Muscle layer of duodenum (tissue), 2 donors: ENCODE measurements around the gene ZNF579.

Experiments used
- H3K27ac ChIP-seq: one replicate; pipeline ENCODE4 v1.7.0; 2013; ENCODE audit warnings: mild to moderate bottlenecking, low read length
- H3K27me3 ChIP-seq: one replicate; pipeline ENCODE4 v1.7.0; 2013; ENCODE audit warnings: low read depth, mild to moderate bottlenecking, control low read depth, low read length
- H3K36me3 ChIP-seq, 2 donors: one replicate each; pipeline ENCODE4 v1.7.0; 2013; ENCODE audit warnings: low read length in 2 of 2, control low read depth in 1 of 2, mild to moderate bottlenecking in 1 of 2; ENCODE audit not compliant: insufficient read depth in 2 of 2, control insufficient read depth in 1 of 2
- H3K4me1 ChIP-seq, 2 donors: one replicate each; pipeline ENCODE4 v1.7.0; 2013; ENCODE audit warnings: low read length in 2 of 2, mild to moderate bottlenecking in 2 of 2, control low read depth in 1 of 2, moderate library complexity in 1 of 2; ENCODE audit not compliant: insufficient read depth in 2 of 2, control insufficient read depth in 1 of 2
- H3K4me3 ChIP-seq, 2 donors: one replicate each; pipeline ENCODE4 v1.7.0; 2013; ENCODE audit warnings: low read length in 2 of 2, low read depth in 1 of 2, mild to moderate bottlenecking in 1 of 2
- H3K9me3 ChIP-seq, 2 donors: one replicate each; pipeline ENCODE4 v1.7.0; 2013; ENCODE audit warnings: low read length in 2 of 2, control low read depth in 1 of 2, mild to moderate bottlenecking in 1 of 2; ENCODE audit not compliant: control insufficient read depth in 1 of 2
- donor health status: healthy.

ZNF579 gene

DNA sequence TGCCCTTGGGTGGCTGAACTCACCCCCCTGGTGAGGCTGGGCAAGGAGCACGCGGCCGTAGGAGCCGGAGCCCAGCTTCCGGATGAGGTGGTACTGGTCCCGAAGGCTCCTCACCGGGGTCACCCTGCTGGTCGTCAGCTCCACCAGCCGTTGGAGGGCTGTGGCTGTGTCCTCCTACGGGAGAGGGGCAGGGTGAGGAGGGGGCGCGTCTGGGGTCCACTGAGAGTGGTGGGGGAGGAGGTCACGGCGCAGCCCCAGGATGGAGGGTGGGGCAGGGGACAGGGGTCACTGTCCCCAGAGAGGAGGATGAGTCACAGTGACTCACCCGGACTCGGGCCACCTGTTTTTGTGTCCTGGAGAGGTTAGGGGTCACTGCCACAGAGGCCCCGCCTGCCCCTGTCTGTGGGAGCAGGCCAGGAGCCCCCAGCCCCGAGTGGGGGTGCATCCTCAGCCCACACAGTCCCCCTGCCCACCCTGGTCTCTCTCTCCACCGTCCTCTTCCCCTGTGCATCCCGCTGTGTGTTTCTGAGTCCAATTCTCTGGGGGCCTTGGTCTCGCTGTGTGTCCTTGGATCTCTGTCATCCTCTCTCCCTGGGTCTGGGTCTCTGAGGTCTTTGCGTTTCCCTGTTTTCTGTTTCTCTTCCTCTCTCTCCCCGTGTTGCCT is 35.7 kb downstream of the ZNF579 start:
- Histone ChIP-seq H3K9me3 (no peaks in the 10 kb centered on the region), H3K4me1 (peaks cover 0 to 13% of the 10 kb centered on the region in 2 donors), H3K27me3 (peaks cover 3% of the 10 kb centered on the region), H3K4me3 (no peak overlapping the region), H3K27ac (no peak overlapping the region), H3K36me3 (no peaks in the 10 kb centered on the region)

DNA sequence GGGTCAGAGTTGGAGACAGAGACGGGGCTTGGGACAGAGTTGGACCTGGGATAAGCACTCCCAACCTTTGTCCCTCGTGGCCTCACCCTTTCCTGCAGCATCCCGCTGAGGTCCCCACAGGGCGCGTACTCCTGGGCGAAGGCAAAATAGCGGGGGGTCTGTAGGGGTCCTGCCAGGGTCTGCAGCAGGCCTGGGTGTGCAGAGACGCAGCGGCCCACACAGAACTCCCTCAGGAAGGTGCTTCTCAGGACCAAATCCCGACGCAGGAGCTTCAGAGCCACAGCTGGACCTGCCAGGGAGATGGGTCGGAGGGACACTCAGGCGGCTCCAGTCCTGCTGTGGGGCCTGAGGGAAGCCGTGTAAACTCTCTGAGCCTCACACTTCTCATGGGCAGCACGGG is 36.6 kb downstream of the ZNF579 start:
- Histone ChIP-seq H3K27ac (no peak overlapping the region), H3K9me3 (no peaks in the 10 kb centered on the region), H3K36me3 (no peaks in the 10 kb centered on the region), H3K27me3 (no peaks in the 10 kb centered on the region), H3K4me3 (no peak overlapping the region), H3K4me1 (peaks cover 0 to 13% of the 10 kb centered on the region in 2 donors)

DNA sequence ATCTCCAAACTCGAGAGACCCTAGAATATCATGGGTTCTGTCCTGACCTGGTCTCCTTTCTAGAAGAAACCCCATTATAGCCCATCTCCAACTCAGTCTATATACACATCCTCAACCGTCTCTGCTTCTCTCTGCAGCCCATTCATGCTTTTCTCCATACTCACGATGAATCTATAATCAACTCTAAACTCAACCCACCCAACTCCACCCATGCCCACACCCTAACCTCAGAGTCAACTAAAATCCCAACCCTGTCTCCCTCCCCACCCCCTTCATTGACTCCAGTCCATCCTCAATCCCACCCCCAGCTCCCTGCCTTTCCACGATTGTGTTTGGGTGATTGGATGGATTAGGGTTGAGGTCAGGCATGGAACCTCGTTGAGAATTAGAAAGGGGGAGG is 37.1 kb downstream of the ZNF579 start:
- Histone ChIP-seq H3K4me1 (peaks cover 0 to 13% of the 10 kb centered on the region in 2 donors), H3K4me3 (no peak overlapping the region), H3K9me3 (no peaks in the 10 kb centered on the region), H3K27ac (no peak overlapping the region), H3K36me3 (no peaks in the 10 kb centered on the region), H3K27me3 (no peaks in the 10 kb centered on the region)

DNA sequence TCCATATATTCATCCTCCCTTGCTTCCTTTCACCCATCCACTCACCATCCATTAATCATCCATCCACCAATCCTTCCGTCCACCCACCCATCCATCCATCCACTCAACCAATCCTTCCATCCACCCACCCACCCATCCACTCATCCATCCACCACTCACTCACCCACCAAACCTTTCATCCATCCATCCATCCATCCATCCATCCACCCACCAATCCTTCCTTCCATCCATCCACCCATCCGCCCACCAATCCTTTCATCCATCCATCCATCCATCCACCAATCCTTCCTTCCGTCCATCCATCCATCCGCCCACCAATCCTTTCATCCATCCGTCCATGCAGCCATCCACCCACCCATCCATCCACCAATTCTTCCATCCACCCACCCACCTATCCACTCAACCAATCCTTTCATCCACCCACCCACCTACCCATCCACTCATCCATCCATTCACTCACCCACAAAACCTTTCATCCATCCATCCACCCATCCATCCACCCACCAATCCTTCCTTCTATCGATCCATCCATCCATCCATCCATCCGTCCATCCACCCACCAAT is 38.3 kb downstream of the ZNF579 start:
- H3K36me3 ChIP-seq = no peaks in the 10 kb centered on the region
- H3K9me3 ChIP-seq = no peaks in the 10 kb centered on the region
- no peak overlapping the region for H3K27ac ChIP-seq
- H3K27me3 ChIP-seq = no peaks in the 10 kb centered on the region
- peaks cover 0 to 13% of the 10 kb centered on the region in 2 donors for H3K4me1 ChIP-seq
- no peak overlapping the region for H3K4me3 ChIP-seq

DNA sequence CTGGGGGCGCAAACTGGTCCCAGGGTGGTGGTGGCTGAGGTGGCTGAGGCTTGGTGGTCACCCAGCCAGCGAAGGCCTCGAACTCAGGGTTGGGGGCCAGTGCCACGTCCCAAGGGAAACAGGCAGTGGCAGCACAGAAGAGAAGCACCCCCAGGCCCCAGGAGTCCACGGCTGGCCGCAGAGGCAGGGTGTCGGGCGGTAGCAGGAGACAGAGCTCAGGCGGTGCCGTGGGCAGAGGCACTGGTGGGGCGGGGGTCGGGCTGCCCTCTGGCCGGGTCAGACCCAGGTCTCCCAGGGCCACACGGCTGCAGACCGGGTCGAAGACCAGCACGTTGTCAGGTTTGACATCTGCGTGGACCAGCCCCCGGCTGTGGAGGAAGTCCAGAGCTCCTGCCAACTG is 39.6 kb downstream of the ZNF579 start:
- no peak overlapping the region for H3K4me3 ChIP-seq
- H3K27ac ChIP-seq = no peak overlapping the region
- H3K36me3 ChIP-seq = no peaks in the 10 kb centered on the region
- H3K27me3 ChIP-seq = no peaks in the 10 kb centered on the region
- H3K4me1 ChIP-seq = peaks cover 0 to 8% of the 10 kb centered on the region in 2 donors
- H3K9me3 ChIP-seq = no peaks in the 10 kb centered on the region

DNA sequence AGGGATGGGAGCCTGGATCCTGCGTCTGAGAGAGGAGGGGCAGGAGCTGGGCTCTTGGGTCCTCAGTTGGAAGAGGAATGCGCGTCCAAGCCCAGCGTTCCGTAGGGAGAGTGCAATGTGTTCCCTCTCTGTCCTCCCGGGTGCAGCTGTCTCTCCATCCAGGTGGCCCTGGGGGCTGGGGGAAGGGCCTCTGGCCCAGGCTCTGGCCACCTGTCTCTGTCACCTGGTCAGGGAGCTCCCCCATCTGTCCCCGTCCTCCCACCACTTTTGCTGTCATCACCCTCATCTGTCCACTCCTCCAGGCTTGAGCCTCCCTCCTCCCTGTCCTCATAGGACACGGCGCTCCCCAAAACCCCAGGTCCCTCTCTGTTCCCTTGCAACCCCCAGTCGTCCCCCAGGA is 40.0 kb downstream of the ZNF579 start:
- H3K4me3 ChIP-seq = no peak overlapping the region
- H3K4me1 ChIP-seq = peaks cover 0 to 4% of the 10 kb centered on the region in 2 donors
- H3K27ac ChIP-seq = no peak overlapping the region
- no peaks in the 10 kb centered on the region for H3K36me3 ChIP-seq
- no peaks in the 10 kb centered on the region for H3K9me3 ChIP-seq
- H3K27me3 ChIP-seq = no peaks in the 10 kb centered on the region

DNA sequence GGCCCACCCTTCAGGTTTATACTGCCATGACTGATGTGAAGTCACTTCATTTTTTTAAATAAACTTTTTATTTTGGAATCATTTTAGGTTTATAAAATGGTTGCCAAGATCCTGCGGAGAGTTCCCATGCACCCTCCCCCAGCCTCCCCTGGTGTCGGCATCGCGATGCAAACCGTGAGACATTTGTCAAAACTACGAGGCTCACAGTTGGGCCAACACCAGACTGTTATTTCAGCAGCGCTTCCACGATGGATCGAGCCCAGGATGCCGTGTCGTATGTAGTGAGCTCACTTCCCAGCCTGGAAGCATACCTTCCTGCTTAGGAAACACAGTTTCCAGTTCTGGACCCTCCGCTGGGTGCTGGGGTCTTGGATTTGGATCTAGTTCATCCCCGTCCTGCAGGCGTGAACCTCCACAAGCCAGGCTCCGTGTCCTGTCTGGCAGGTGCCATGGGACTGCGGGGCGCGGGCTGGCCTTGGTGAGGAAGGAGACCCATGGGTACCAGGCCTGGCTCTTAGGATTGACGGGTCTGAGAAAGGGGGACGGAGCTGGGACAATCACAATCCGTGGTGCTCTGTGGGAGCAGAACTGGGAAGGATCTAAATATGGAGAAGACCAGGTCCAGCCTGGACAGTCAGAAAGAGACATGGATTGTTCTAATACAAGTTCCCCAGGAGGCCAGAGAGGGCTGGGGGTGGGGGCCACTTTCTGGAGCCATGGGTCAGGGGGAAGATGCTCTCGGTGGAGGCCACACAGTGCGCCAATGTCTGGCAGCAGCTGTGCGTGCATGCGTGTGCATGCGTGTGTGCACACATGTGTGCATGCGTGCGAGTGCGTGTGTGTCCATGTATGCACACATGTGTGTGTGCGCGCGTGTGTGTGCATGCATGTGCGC is 41.3 kb downstream of the ZNF579 start:
- Histone ChIP-seq H3K36me3 (no peaks in the 10 kb centered on the region), H3K27me3 (no peaks in the 10 kb centered on the region), H3K9me3 (no peaks in the 10 kb centered on the region), H3K4me1 (no peaks in the 10 kb centered on the region), H3K27ac (no peak overlapping the region), H3K4me3 (no peak overlapping the region)

DNA sequence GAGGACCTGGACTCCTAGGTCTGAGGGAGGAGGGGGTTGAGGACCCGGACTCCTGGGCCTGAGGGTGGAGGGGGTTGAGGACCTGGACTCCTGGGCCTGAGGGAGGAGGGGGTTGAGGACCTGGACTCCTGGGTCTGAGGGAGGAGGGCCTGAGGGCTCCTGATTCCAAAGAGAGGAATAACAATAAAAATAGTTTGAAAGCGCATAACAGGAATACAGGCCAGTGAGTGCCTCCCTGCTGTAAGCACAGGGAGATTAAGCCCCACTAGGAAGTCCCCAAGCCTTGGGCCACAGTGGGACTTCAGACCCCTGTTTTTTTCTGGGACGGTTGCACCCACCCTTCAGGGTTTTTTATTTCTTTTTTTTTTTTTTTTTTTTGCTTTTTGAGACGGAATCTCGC is 42.5 kb downstream of the ZNF579 start:
- no peaks in the 10 kb centered on the region for H3K27me3 ChIP-seq
- no peak overlapping the region for H3K27ac ChIP-seq
- no peaks in the 10 kb centered on the region for H3K4me1 ChIP-seq
- no peaks in the 10 kb centered on the region for H3K9me3 ChIP-seq
- no peak overlapping the region for H3K4me3 ChIP-seq
- H3K36me3 ChIP-seq = no peaks in the 10 kb centered on the region

DNA sequence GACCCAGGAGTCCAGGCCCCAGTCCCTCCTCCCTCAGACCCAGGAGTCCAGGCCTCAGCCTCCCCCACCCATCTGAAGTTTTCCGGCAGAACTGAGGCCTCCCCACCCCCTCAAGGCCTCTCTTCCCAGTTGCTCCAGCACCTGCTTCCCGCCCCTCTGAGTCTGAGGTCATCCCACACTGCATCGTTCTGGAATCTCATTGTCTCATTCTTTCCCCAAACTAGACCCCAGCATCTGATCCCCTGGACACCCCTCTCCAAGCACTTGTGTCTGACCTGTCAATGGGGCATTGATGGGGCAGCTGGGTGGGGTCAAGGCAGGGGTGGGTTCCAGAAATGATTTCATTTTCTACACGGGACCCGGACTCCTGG is 42.9 kb downstream of the ZNF579 start:
- no peak overlapping the region for H3K4me3 ChIP-seq
- no peaks in the 10 kb centered on the region for H3K36me3 ChIP-seq
- H3K4me1 ChIP-seq = no peaks in the 10 kb centered on the region
- H3K9me3 ChIP-seq = no peaks in the 10 kb centered on the region
- no peaks in the 10 kb centered on the region for H3K27me3 ChIP-seq
- H3K27ac ChIP-seq = no peak overlapping the region

DNA sequence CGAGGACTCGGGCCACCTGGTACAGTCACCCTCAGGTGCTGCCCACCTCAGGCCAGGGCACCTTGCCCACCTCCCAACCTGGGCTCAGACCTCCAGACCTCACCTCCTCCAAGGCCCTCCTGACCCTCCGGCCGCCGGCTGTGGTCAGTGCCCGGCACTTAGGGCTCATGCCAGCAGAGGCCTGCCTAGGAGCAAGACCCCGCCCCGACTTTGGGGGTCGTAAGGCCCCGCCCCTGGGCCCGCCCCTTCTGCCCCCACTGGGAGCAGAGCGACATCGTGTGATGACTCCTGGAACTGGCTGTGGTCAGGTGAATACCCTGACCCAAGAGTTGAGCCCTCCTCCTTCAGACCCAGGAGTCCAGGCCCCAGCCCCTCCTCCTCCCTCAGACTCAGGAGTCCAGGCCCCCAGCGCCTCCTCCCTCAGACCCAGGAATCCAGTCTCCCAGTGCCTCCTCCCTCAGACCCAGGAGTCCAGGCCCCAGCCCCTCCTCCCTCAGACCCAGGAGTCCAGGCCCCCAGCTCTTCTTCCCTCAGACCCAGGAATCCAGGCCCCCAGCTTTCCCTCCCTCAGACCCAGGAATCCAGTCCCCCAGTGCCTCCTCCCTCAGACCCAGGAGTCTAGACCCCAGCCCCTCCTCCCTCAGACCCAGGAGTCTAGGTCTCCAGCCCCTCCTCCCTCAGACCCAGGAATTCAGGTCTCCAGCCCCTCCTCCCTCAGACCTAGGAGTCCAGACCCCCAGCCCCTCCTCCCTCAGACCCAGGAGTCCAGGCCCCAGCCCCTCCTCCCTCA is 43.5 kb downstream of the ZNF579 start, which contains the start of gene SBK2:
TSS of gene SBK2 (minus strand) at position 183 of the 790 bp plus-strand sequence. CDS start 839 bp downstream, outside the sequence.
- H3K4me1 ChIP-seq = no peaks in the 10 kb centered on the region
- H3K36me3 ChIP-seq = no peaks in the 10 kb centered on the region
- H3K9me3 ChIP-seq = no peaks in the 10 kb centered on the region
- H3K27ac ChIP-seq = no peak within 1 kb of the TSS
- no peak within 1 kb of the TSS for H3K4me3 ChIP-seq
- no peaks in the 10 kb centered on the region for H3K27me3 ChIP-seq

DNA sequence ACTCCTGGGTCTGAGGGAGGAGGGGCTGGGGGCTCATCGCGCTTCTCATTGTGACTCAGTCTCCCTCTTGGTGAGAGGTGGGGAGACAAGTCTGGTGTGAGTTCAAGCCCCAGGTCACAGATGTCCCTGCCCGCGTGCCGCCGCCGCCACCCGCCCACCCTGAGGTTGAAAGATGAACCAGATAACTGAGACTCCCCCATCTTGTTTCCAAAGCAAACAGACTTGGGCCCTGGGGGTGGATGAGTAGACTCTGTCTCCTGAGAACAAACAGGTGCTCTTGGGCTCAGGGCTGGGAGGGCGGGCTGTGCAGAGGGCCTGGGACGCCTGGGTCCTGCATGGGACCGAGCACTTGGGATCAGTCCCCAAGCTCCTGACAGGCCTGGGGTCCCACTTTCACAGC is 44.3 kb downstream of the ZNF579 start:
- Histone ChIP-seq H3K27ac (no peak overlapping the region), H3K27me3 (no peaks in the 10 kb centered on the region), H3K4me1 (no peaks in the 10 kb centered on the region), H3K36me3 (no peaks in the 10 kb centered on the region), H3K9me3 (no peaks in the 10 kb centered on the region), H3K4me3 (no peak overlapping the region)
